Measurements from ENCODE around the gene PRKCE. TPM values are rescaled to one million over a fixed set of nuclear protein-coding genes. Genes with fewer than 3 reads are reported as not detected.

Gene PRKCE
- total and polyA plus RNA-seq, 2 donors (not counting 1 experiment from before 2014, with no cell fraction given): 23.6 to 271 TPM

- DNase-seq (no peak), ATAC-seq (ENCODE audit: low read depth) (no peak)
- ChIA-PET POLR2A (no interaction called here), CTCF (no interaction called here)
- Histone ChIP-seq H3K79me2 (ENCODE audit: control insufficient read depth, insufficient read depth, low read length) (peaks cover 84% of the 10 kb centered on the region), H3K4me1 (ENCODE audit: control insufficient read depth in 2 of 2, insufficient read depth in 2 of 2, low read length in 2 of 2) (peaks cover 20 to 22% of the 10 kb centered on the region in 2 donors), H3K9ac (ENCODE audit: low read length) (no peak overlapping the region), H3K9me3 (ENCODE audit: control extremely low read depth in 1 of 3, control insufficient read depth in 2 of 3, insufficient read depth in 1 of 3, low read length in 2 of 3) (no peaks in the 10 kb centered on the region), H2AFZ (ENCODE audit: insufficient read depth, low read depth, low read length, poor library complexity, severe bottlenecking) (no peak overlapping the region), H3K4me2 (replicated peaks; ENCODE audit: low read depth, low read length, poor library complexity, severe bottlenecking) (no peak overlapping the region), H3K4me3 (ENCODE audit: control extremely low read depth in 1 of 5, extremely low read depth in 1 of 5, insufficient read depth in 1 of 5, low read depth in 2 of 5, low read length in 4 of 5) (no peak overlapping the region), H3K27ac (ENCODE audit: low read length in 2 of 2) (no peak overlapping the region), H4K20me1 (ENCODE audit: control insufficient read depth, insufficient read depth, low read length, poor library complexity, severe bottlenecking) (peaks cover 41% of the 10 kb centered on the region), H3K27me3 (replicated peaks in 1 of 4; ENCODE audit: control extremely low read depth in 1 of 4, control insufficient read depth in 3 of 4, insufficient read depth in 4 of 4, low read length in 3 of 4) (no peaks in the 10 kb centered on the region), H3K36me3 (replicated peaks in 1 of 2; ENCODE audit: control extremely low read depth in 1 of 2, control insufficient read depth in 1 of 2, extremely low read depth in 1 of 2, insufficient read depth in 2 of 2, low read length in 1 of 2) (no peaks in the 10 kb centered on the region)
- H3K27ac Mint-ChIP-seq: no peak overlapping the region
- H3K4me3 Mint-ChIP-seq: no peak overlapping the region
- H3K27me3 Mint-ChIP-seq: no peaks in the 10 kb centered on the region
- TF ChIP-seq CTCF (IDR thresholded peaks at IDR 0.05) (no peak), EZH2 (IDR thresholded peaks at IDR 0.05; ENCODE audit: borderline replicate concordance, insufficient read depth, low read depth, low read length, poor library complexity, severe bottlenecking) (no peak)
- H3K4me1 Mint-ChIP-seq: peaks cover 34% of the 10 kb centered on the region
- no peaks in the 10 kb centered on the region for H3K9me3 Mint-ChIP-seq (ENCODE audit: insufficient read depth)
- intact Hi-C loops (cut with micrococcal nuclease): no loop called here
- 88% methylated on average over 3 of the region's 7 CpGs for WGBS (ENCODE audit: insufficient coverage)
Measured at GRCh38 chr2:45922577-45922988, 271.1 kb downstream of the PRKCE start.

- no peak for ATAC-seq (ENCODE audit: low read depth)
- Mint-ChIP-seq H3K9me3 (ENCODE audit: insufficient read depth) (no peaks in the 10 kb centered on the region), H3K27me3 (no peaks in the 10 kb centered on the region), H3K4me1 (peaks cover 30% of the 10 kb centered on the region), H3K4me3 (no peak overlapping the region), H3K27ac (no peak overlapping the region)
- peaks cover 84% of the 10 kb centered on the region for H3K79me2 ChIP-seq (ENCODE audit: control insufficient read depth, insufficient read depth, low read length)
- H2AFZ ChIP-seq (ENCODE audit: insufficient read depth, low read depth, low read length, poor library complexity, severe bottlenecking): no peak overlapping the region
- no peak overlapping the region for H3K9ac ChIP-seq (ENCODE audit: low read length)
- H3K9me3 ChIP-seq (ENCODE audit: control extremely low read depth in 1 of 3, control insufficient read depth in 2 of 3, insufficient read depth in 1 of 3, low read length in 2 of 3): peaks cover 0 to 2% (median 0%) of the 10 kb centered on the region in 3 donors
- peaks cover 17 to 20% of the 10 kb centered on the region in 2 donors for H3K4me1 ChIP-seq (ENCODE audit: control insufficient read depth in 2 of 2, insufficient read depth in 2 of 2, low read length in 2 of 2)
- WGBS (ENCODE audit: insufficient coverage): 75% methylated on average over 1 of the region's 3 CpGs
- H4K20me1 ChIP-seq (ENCODE audit: control insufficient read depth, insufficient read depth, low read length, poor library complexity, severe bottlenecking): peaks cover 41% of the 10 kb centered on the region
- no peak overlapping the region for H3K4me3 ChIP-seq (ENCODE audit: control extremely low read depth in 1 of 5, extremely low read depth in 1 of 5, insufficient read depth in 1 of 5, low read depth in 2 of 5, low read length in 4 of 5)
- DNase-seq: no peak
- ChIA-PET POLR2A (no interaction called here), CTCF (no interaction called here)
- intact Hi-C loops (cut with micrococcal nuclease): no loop called here
- no peak overlapping the region for H3K27ac ChIP-seq (ENCODE audit: low read length in 2 of 2)
- H3K4me2 ChIP-seq (replicated peaks; ENCODE audit: low read depth, low read length, poor library complexity, severe bottlenecking): no peak overlapping the region
- no peak for TF ChIP-seq EZH2 (IDR thresholded peaks at IDR 0.05; ENCODE audit: borderline replicate concordance, insufficient read depth, low read depth, low read length, poor library complexity, severe bottlenecking)
- TF ChIP-seq CTCF (IDR thresholded peaks at IDR 0.05): no peak
- no peaks in the 10 kb centered on the region for H3K27me3 ChIP-seq (replicated peaks in 1 of 4; ENCODE audit: control extremely low read depth in 1 of 4, control insufficient read depth in 3 of 4, insufficient read depth in 4 of 4, low read length in 3 of 4)
- no peaks in the 10 kb centered on the region for H3K36me3 ChIP-seq (replicated peaks in 1 of 2; ENCODE audit: control extremely low read depth in 1 of 2, control insufficient read depth in 1 of 2, extremely low read depth in 1 of 2, insufficient read depth in 2 of 2, low read length in 1 of 2)
Measured at GRCh38 chr2:45923701-45924100, 272.2 kb downstream of the PRKCE start.
